Suprapubic skin (tissue), 4 donors: Measurements from ENCODE around the gene RUNX2.

ENCODE experiments used
- EP300 ChIP-seq: sonication (generic); formaldehyde crosslinking; IDR thresholded peaks from one replicate; pipeline ENCODE4 v1.6.1; 2017; ENCODE audit warnings: antibody characterized with exemption
- POLR2A ChIP-seq, 2 donors: fragments of 450-650 bp; IDR thresholded peaks; one replicate each; pipeline ENCODE4 v1.6.1; 2017; ENCODE audit warnings: antibody characterized with exemption in 2 of 2, mild to moderate bottlenecking in 2 of 2, moderate library complexity in 2 of 2
- POLR2AphosphoS5 ChIP-seq, 3 donors: sonication (generic); formaldehyde crosslinking; IDR thresholded peaks; one replicate each; pipeline ENCODE4 v1.6.1; 2017; ENCODE audit warnings: antibody characterized with exemption in 3 of 3
- TF ChIP-seq, protein P1 (sequence below), 2 donors: fragments of 200-600 bp in 1 of 2; fragments of 450-650 bp in 1 of 2; sonication (generic) in 1 of 2; IDR thresholded peaks; one replicate each; pipeline ENCODE4 v1.5.1; 2016 to 2019; ENCODE audit warnings: antibody characterized with exemption in 2 of 2, mild to moderate bottlenecking in 1 of 2, moderate library complexity in 1 of 2

DNA sequence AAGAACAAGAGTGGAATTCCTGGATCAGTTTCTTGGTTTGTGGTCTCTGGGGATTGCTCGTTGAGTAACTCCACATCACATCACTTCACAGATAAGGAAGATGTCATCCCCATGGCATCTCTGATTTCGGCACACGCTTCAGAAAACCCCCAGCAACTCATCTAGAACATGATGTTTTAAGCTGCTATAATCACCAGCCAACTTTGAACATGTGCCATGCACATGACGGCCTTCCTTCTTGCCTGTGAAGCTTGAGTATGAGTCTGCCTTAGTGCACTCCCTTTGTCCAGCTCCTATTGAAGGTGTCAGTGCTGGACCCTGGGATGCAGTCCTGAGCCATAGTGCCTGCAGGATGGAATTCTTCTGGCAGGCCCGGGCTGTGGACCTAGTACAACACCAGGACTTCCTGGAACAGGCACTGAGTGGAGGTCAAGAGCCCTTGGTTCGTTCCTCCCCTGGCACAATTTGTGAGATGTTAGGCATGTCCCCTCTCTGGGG is 281.1 kb downstream of the RUNX2 start:
- TF ChIP-seq, protein P1, sequence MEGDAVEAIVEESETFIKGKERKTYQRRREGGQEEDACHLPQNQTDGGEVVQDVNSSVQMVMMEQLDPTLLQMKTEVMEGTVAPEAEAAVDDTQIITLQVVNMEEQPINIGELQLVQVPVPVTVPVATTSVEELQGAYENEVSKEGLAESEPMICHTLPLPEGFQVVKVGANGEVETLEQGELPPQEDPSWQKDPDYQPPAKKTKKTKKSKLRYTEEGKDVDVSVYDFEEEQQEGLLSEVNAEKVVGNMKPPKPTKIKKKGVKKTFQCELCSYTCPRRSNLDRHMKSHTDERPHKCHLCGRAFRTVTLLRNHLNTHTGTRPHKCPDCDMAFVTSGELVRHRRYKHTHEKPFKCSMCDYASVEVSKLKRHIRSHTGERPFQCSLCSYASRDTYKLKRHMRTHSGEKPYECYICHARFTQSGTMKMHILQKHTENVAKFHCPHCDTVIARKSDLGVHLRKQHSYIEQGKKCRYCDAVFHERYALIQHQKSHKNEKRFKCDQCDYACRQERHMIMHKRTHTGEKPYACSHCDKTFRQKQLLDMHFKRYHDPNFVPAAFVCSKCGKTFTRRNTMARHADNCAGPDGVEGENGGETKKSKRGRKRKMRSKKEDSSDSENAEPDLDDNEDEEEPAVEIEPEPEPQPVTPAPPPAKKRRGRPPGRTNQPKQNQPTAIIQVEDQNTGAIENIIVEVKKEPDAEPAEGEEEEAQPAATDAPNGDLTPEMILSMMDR (IDR thresholded peaks at IDR 0.05): no peak
- peak in 2 of 3 donors; percentile 52 to 58 for TF ChIP-seq POLR2AphosphoS5 (IDR thresholded peaks at IDR 0.05)
- TF ChIP-seq POLR2A (IDR thresholded peaks at IDR 0.05): no peak
- no peak for TF ChIP-seq EP300
